WTC11 (cell line): Measurements from ENCODE around the gene LAMP5. TPM values are rescaled to one million over a fixed set of nuclear protein-coding genes. Genes with fewer than 3 reads are reported as not detected.

ENCODE experiments used
- ATAC-seq: fragments of 200-7000 bp; cut with Tn5 transposase; 2 replicates; pipeline ENCODE4 v1.10.0; 2021; ENCODE audit warnings: mild to moderate bottlenecking, moderate library complexity
- CTCF ChIA-PET: fragments of 300-600 bp; sonication (Branson Sonifier 250); formaldehyde crosslinking; loops from one replicate; lab custom pipeline; 2021; ENCODE audit warnings: antibody characterized with exemption; lab: Charles Lee
- POLR2A ChIA-PET: fragments of 350-600 bp; sonication (Branson Sonifier 250); formaldehyde crosslinking; loops from one replicate; lab custom pipeline; 2021; ENCODE audit warnings: antibody characterized with exemption; lab: Charles Lee
- DNase-seq: peaks from one replicate; pipeline ENCODE4 v3.0.0; 2021; ENCODE audit warnings: low spot score
- H3K27ac Mint-ChIP-seq: 2 replicates; pipeline ENCODE4 v1.8.0; 2021; ENCODE audit warnings: mixed read lengths
- H3K27me3 Mint-ChIP-seq: 2 replicates; pipeline ENCODE4 v1.8.0; 2021; ENCODE audit warnings: low read depth, mild to moderate bottlenecking, moderate library complexity, mixed read lengths
- H3K36me3 Mint-ChIP-seq: 2 replicates; pipeline ENCODE4 v1.8.0; 2021; ENCODE audit warnings: mixed read lengths
- H3K4me1 Mint-ChIP-seq: 2 replicates; pipeline ENCODE4 v1.8.0; 2022; ENCODE audit warnings: mixed read lengths
- H3K4me3 Mint-ChIP-seq: 2 replicates; pipeline ENCODE4 v1.8.0; 2021; ENCODE audit warnings: mild to moderate bottlenecking, moderate library complexity, mixed read lengths
- H3K9me3 Mint-ChIP-seq: 2 replicates; pipeline ENCODE4 v1.8.0; 2021; ENCODE audit warnings: mixed read lengths
- ATF2 ChIP-seq: sonication (generic); formaldehyde crosslinking; IDR thresholded peaks from 2 replicates; pipeline ENCODE4 v1.8.1; 2022; ENCODE audit warnings: low read depth, missing genetic modification reagents, borderline replicate concordance
- E2F1 ChIP-seq: sonication (generic); formaldehyde crosslinking; IDR thresholded peaks from 2 replicates; pipeline ENCODE4 v1.8.0; 2022; ENCODE audit warnings: mild to moderate bottlenecking, missing genetic modification reagents
- E2F4 ChIP-seq: sonication (generic); formaldehyde crosslinking; IDR thresholded peaks from 2 replicates; pipeline ENCODE4 v1.8.1; 2022; ENCODE audit warnings: low read depth, mild to moderate bottlenecking, moderate library complexity, missing genetic modification reagents, borderline replicate concordance
- E2F5 ChIP-seq: sonication (generic); formaldehyde crosslinking; IDR thresholded peaks from 2 replicates; pipeline ENCODE4 v1.8.1; 2022; ENCODE audit warnings: mild to moderate bottlenecking, moderate library complexity, missing genetic modification reagents
- ERG ChIP-seq: fragments of 250-450 bp; sonication (Bioruptor Pico); IDR thresholded peaks from 2 replicates; pipeline ENCODE4 v1.8.0; 2021; ENCODE audit warnings: mild to moderate bottlenecking
- FOXK1 ChIP-seq: sonication (generic); formaldehyde crosslinking; IDR thresholded peaks from 2 replicates; pipeline ENCODE4 v1.8.0; 2022; ENCODE audit warnings: mild to moderate bottlenecking, moderate library complexity, missing genetic modification reagents
- FOXP1 ChIP-seq: sonication (generic); formaldehyde crosslinking; IDR thresholded peaks from 2 replicates; pipeline ENCODE4 v1.8.0; 2022; ENCODE audit warnings: missing genetic modification reagents, mild to moderate bottlenecking, moderate library complexity, borderline replicate concordance
- FOXP4 ChIP-seq: sonication (generic); formaldehyde crosslinking; IDR thresholded peaks from 2 replicates; pipeline ENCODE4 v1.8.0; 2022; ENCODE audit warnings: mild to moderate bottlenecking, missing genetic modification reagents
- HMGXB4 ChIP-seq: sonication (generic); formaldehyde crosslinking; IDR thresholded peaks from 2 replicates; pipeline ENCODE4 v1.8.1; 2023; ENCODE audit warnings: mild to moderate bottlenecking, moderate library complexity, missing genetic modification reagents
- IRF1 ChIP-seq: sonication (generic); formaldehyde crosslinking; IDR thresholded peaks from 2 replicates; pipeline ENCODE4 v1.8.0; 2023; ENCODE audit warnings: missing genetic modification reagents
- MYBL2 ChIP-seq: sonication (generic); formaldehyde crosslinking; IDR thresholded peaks from 2 replicates; pipeline ENCODE4 v1.8.1; 2023; ENCODE audit warnings: mild to moderate bottlenecking, moderate library complexity, missing genetic modification reagents
- OVOL2 ChIP-seq: fragments of 250-450 bp; sonication (Bioruptor Pico); IDR thresholded peaks from 2 replicates; pipeline ENCODE4 v1.9.0; 2021; ENCODE audit warnings: mild to moderate bottlenecking, borderline replicate concordance
- SMAD4 ChIP-seq: sonication (generic); formaldehyde crosslinking; IDR thresholded peaks from 2 replicates; pipeline ENCODE4 v1.8.0; 2022; ENCODE audit warnings: mild to moderate bottlenecking, missing genetic modification reagents
- SOX15 ChIP-seq: fragments of 250-450 bp; sonication (Bioruptor Pico); IDR thresholded peaks from 2 replicates; pipeline ENCODE4 v1.9.0; 2021; ENCODE audit warnings: mild to moderate bottlenecking
- TEAD4 ChIP-seq: sonication (generic); formaldehyde crosslinking; IDR thresholded peaks from 2 replicates; pipeline ENCODE4 v1.8.0; 2022; ENCODE audit warnings: mild to moderate bottlenecking, missing genetic modification reagents
- TP53 ChIP-seq: sonication (generic); formaldehyde crosslinking; IDR thresholded peaks from 2 replicates; pipeline ENCODE4 v1.8.1; 2023; ENCODE audit warnings: mild to moderate bottlenecking, missing genetic modification reagents
- ZNF263 ChIP-seq: sonication (generic); formaldehyde crosslinking; IDR thresholded peaks from 2 replicates; pipeline ENCODE4 v1.8.1; 2022; ENCODE audit warnings: low read depth, mild to moderate bottlenecking, moderate library complexity, missing genetic modification reagents
- ZNF281 ChIP-seq: sonication (generic); formaldehyde crosslinking; IDR thresholded peaks from 2 replicates; pipeline ENCODE4 v1.8.0; 2023; ENCODE audit warnings: mild to moderate bottlenecking, missing genetic modification reagents
- ZNF512 ChIP-seq: sonication (generic); formaldehyde crosslinking; IDR thresholded peaks from 2 replicates; pipeline ENCODE4 v1.8.1; 2022; ENCODE audit warnings: missing genetic modification reagents, borderline replicate concordance
- total RNA-seq: library from RNA; stranded (reverse); gene quantifications from 3 replicates; pipeline ENCODE4 v1.2.3, GENCODE V29; 2021

LAMP5 gene
- total RNA-seq, 1 experiment from 2014 or later = 0.31 TPM

GRCh38 chr20:9483131-9483530 is 31.3 kb upstream of the LAMP5 start (continued):
- TF ChIP-seq E2F4 (CRISPR knock-in tag) = no peak
- no peak for TF ChIP-seq FOXP1 (CRISPR knock-in tag)
- no peak for TF ChIP-seq ZNF512 (CRISPR knock-in tag)
- TF ChIP-seq OVOL2 (CRISPR knock-in tag) = no peak
- TF ChIP-seq, all 79 proteins: peak for 0

- ChIA-PET POLR2A (interaction anchor here (0.7 kb wide), 1 partner anchor 811 kb away, joined by 4 read pairs; no protein-coding TSS in a partner anchor), CTCF (interaction anchor here (1.2 to 1.9 kb wide), 3 partner anchors 18 to 124 kb away, joined by 4 to 7 read pairs (median 5); no protein-coding TSS in a partner anchor)
- ATAC-seq (no peak), DNase-seq (no peak)
- Mint-ChIP-seq H3K4me1 (peaks cover 4% of the 10 kb centered on the region; the same call in 1 of the 2 replicates), H3K4me3 (no peak overlapping the region), H3K36me3 (no peaks in the 10 kb centered on the region), H3K27ac (no peak overlapping the region), H3K9me3 (no peaks in the 10 kb centered on the region), H3K27me3 (peaks cover 2% of the 10 kb centered on the region)
- no peak for TF ChIP-seq SMAD4
- no peak for TF ChIP-seq ZNF281 (CRISPR knock-in tag)
- no peak for TF ChIP-seq SOX15 (CRISPR knock-in tag)
- TF ChIP-seq TEAD4 (CRISPR knock-in tag) = no peak
- no peak for TF ChIP-seq HMGXB4 (CRISPR knock-in tag)
- no peak for TF ChIP-seq E2F5
- no peak for TF ChIP-seq ERG (CRISPR knock-in tag)
- TF ChIP-seq TP53 (CRISPR knock-in tag) = no peak
- TF ChIP-seq FOXK1 (CRISPR knock-in tag) = no peak
- TF ChIP-seq E2F1 (CRISPR knock-in tag) = no peak
- no peak for TF ChIP-seq MYBL2 (CRISPR knock-in tag)
- TF ChIP-seq FOXP4 (CRISPR knock-in tag) = no peak
- TF ChIP-seq ATF2 (CRISPR knock-in tag) = no peak
- TF ChIP-seq IRF1 (CRISPR knock-in tag) = no peak
- no peak for TF ChIP-seq ZNF263 (CRISPR knock-in tag)
Observed at GRCh38 chr20:9485614-9486340, 28.6 kb upstream of the LAMP5 start.
